Activated CD4-positive, alpha-beta T cell treated with anti-CD3 and anti-CD28 coated beads for 4 hours (primary cell): ENCODE data around the gene MT1A.

Source experiments
- DNase-seq, 2 donors: peaks; one replicate each; pipeline ENCODE4 v3.0.0-alpha.2; 2020

The MT1A gene

GRCh38 chr16:56681939-56682702, 43.7 kb downstream of the MT1A start, which contains the start of gene MT1X:
MT1X (plus strand) TSS chr16:56682470; CDS start chr16:56682541, 71 bp downstream.
- peak; percentile 82 to 84 for DNase-seq

GRCh38 chr16:56682703-56683397, 44.4 kb downstream of the MT1A start:
- peak in 1 of 2 donors; percentile 15 for DNase-seq

GRCh38 chr16:56683424-56684172, 45.1 kb downstream of the MT1A start:
- no peak for DNase-seq

GRCh38 chr16:56684256-56684925, 45.9 kb downstream of the MT1A start:
- DNase-seq: no peak

- DNase-seq: no peak
These were observed 46.6 kb downstream of the MT1A start for GRCh38 chr16:56684926-56685590.

- DNase-seq: no peak
These were observed 48.3 kb downstream of the MT1A start for GRCh38 chr16:56686758-56687157.

GRCh38 chr16:56688762-56689161, 50.3 kb downstream of the MT1A start:
- no peak for DNase-seq

- DNase-seq: no peak
These were observed 50.7 kb downstream of the MT1A start for GRCh38 chr16:56689171-56689570.
